SK-MEL-5 (cell line): ENCODE measurements around the gene ALLC. TPM values are rescaled to one million over a fixed set of nuclear protein-coding genes. Genes with fewer than 3 reads are reported as not detected.

Experiments used
- DNase-seq: peaks from one replicate; pipeline ENCODE4 v3.0.0-alpha.2; 2016; ENCODE audit warnings: low read depth, low spot score
- in situ Hi-C: cut with HindIII; loops from 2 replicates; pipeline ENCODE4 v1.10.0; 2016; ENCODE audit warnings: low sequenced_read_pairs, high pct_unique_total_duplicates, low pct_unique_long_range_greater_than_20kb
- total RNA-seq: library from RNA; depleted of rRNA; stranded (reverse); fragments of >200 nt; shearing (Covaris generic); gene quantifications from 2 replicates; pipeline ENCODE4 v1.2.3, GENCODE V29; 2014

Gene ALLC
- total RNA-seq, 1 experiment from 2014 or later = not detected

DNA sequence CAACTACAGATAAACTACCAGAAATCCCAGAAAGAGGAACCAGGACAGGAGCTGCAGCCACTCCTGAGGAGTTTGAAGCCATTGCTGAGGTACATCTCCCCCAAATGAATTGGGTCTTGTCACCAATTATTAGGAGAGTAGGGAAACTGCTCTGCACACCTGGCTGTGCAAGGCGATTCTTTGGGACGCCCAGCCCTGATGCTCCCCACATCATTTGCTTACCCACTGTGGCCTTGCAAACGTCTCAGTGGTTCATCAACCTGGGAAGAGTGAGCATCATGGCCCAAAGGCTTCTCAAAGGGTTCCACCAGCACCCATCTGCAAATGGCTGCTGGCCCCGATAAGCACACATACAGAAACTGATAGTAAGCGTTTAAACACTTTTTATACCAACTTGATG lies 23.6 kb downstream of the ALLC start:
- in situ Hi-C loops = no loop called here
- no peak for DNase-seq

DNA sequence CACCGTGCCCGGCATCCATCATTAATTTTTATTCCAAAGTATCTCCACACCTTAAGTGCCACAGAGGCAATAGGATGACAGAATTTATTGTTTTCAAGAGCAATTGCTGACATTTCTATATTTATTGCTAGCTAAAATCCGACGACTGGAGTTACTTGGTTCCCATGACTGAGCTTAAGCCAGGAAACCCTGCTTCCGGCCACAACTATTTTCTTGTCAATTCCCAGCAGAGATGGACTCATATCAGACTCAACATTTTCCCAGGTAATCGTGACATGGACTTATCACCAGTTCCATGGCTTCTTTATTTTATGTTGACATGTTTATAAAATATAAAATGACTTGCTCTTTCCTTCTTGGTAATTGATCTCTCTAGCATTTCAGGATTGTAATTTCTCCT lies 24.8 kb downstream of the ALLC start:
- no peak for DNase-seq
- in situ Hi-C loops = no loop called here

DNA sequence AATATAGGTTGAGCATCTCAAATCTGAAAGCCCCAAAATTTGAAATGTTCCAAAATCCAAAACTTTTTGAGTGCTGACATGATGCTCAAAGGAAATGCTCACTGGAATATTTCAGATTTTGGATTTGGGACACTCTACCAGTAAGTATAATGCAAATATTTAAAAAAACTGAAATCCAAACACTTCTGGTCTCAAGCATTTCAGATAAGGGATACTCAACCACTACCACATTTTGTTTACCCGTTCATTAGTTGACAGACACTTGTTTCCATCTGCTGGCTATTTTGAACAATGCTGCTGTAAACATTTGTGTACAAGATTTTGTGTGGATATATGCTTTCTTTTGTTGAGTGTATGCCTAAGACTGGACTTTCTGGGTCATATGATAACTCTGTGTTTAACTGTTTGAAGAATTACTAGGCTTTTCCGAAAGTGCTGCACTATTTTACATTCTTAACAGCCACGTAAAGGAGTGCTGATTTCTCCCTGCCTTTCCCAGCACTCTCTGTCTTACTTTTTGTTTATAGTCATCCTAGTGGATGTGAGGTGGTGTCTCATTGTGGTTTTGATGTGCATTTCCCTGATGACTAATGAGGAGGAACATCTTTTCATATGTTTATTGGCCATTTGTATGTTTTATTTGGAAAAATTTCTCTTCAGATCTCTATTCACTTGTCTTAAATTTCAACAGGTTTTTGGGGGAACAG lies 25.9 kb downstream of the ALLC start:
- DNase-seq = no peak
- in situ Hi-C loops = no loop called here

DNA sequence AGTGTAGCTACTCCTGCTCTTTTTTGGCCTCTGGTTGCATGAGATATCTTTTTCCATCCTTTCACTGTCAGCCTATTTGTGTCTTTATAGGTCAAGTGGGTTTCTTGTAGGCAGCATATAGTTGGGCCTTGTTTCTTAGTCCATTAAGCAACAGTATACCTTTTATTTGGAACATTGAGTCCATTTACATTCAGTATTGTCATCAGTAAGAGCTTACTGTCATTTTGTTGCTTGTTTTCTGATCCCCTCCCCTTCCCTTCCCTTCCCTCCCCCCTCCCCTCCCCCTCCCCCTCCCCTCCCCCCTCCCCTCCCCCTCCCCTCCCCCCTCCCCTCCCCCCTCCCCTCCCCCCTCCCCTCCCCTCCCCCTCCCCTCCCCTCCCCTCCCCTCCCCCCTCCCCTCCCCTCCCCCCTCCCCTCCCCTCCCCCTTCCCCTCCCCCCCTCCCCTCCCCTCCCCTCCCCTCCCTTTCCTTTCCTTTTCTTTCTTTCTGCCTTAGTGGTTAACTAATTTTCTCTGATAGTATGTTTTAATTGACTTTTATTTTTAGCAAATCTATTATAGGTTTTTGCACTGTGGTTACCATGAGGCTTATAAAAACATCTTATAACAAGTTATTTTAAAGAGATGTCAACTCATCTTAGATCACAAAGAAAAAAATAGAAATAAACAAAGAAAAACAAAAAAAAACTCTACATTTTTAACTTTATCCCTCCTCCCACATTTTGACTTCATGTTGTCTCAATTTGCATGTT lies 32.2 kb downstream of the ALLC start:
- peak; percentile 33 for DNase-seq
- in situ Hi-C loops = no loop called here

DNA sequence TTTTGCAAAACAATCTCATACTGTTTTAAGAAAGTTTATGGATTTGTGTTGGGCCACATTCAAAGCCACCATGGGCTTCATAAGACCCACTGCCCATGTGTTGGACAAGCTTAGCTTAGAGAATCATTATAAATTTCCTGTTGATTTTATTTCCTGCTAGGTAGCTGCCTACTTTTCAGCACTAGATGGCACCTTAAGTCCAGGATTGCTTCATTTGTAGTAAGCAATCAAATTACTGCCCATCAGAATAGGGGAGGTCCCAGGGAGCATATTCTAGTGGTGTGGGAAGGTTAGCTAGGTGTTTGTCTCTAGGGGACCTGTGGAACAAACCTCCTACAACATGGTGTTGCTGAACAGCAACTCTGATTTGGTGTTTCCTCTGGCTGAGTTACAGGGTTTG lies 34.4 kb downstream of the ALLC start:
- in situ Hi-C loops = no loop called here
- peak; percentile 63 for DNase-seq

DNA sequence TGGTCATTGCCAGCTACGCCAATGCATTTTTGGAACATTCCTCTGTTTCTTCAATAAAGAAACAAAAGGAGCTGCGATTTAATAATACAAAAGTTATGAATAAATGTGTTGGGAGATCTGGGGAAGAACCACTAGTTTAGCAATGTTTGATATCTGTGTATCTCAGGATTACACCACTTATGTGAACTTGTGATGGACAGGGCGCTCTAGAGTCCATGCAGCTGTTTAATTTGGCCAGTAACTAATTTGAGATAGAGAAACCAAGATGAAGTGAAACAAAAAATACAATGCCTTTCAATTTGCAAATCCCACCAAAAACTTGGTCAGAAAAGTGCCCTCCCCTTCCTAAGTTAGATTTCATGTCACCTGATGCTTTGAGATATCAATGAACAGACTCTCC lies 38.5 kb downstream of the ALLC start:
- in situ Hi-C loops = no loop called here
- no peak for DNase-seq

DNA sequence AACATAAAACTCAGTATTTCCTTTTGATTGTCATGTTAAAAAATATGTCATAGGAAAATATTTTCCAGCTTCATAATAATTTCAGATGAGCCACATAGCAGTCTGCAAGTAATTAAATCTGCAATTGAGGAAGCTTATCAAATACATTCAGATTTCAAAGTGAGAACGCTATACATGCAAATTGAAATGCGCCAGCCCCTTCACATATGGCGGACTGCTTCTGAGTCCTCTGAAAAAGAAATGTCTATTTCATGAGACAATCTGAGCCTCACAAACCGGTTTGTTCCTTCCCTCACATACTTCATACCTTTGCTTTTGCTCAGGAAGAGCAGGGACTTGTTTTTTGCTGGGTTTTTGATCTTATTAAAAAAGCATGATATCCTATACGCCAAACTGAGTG lies 43.1 kb downstream of the ALLC start:
- DNase-seq = no peak
- in situ Hi-C loops = no loop called here

DNA sequence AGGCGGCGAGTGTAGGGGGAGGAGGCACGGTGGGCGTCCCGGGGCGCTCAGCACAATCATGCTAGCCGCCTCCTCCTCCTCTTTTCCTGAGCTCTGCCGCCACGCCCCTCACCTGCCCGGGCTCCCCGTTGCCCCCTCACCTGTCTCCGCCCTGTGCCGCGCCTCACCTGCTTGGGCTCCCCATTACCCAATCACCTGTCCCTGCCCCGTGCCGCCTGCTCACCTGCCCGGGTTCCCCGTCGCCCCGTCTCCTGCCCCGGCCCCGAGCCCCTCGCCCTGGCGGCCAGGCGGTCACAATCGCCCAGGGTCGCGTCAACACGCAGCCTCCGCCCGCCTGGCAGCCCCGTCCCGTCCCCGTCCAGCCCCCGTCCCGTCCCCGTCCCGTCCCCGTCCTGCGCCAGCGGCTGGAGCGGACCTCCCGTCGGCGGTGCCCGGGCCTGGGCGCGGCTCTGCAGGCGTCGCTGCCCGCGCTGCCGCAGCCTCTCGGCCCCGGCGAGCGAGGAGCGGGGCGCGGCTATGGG lies 45.3 kb downstream of the ALLC start, which contains the start of gene DCDC2C:
Gene DCDC2C (plus strand): TSS at position 340 of the 521 bp plus-strand sequence. CDS start 177 bp downstream, at position 517.
- no peak for DNase-seq
- in situ Hi-C loops = no loop called here

DNA sequence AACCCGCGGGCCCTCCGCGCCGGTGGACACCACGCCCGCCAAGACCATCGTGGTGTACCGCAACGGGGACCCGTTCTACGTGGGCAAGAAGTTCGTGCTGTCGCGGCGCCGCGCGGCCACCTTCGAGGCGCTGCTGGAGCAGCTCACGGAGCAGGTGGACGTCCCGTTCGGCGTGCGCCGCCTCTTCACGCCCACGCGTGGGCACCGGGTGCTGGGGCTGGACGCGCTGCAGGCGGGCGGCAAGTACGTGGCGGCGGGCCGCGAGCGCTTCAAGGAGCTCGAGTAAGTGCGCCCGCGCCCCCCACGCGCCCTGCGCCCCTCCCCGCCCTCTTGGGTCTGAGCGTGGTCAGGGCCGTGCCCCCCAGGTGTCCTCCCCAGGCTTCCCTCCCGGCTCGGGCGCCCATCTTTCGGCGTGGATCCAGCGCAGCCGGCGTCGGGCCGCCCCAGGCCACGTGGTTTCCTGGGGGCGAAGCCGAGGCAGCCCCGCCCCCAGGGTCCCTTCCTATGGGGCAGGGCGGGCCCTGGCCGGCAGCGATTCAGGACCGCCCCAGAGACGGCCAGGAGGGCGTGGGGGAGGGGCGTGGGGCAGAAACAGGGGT lies 45.9 kb downstream of the ALLC start:
- no peak for DNase-seq
- in situ Hi-C loops = no loop called here

DNA sequence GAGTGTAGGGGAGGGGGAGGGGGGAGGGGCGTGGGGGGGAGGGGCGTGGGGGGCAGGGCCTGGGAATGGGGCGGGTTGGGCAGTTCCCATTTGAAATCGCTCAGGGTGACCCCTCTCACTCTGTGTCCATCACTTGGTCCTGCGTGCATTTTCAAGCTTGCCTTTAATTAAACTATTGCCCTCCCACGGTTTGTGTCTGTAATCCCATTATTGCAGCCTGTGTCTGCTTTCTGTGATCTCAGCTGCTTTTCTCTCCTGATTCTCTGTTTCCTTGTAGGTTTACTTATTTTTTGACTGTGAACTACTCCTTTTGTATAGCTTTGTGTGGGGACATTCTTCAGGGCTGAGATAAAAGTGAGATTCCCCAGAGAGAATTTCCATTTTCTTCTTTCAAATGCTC lies 46.7 kb downstream of the ALLC start:
- in situ Hi-C loops = no loop called here
- no peak for DNase-seq

DNA sequence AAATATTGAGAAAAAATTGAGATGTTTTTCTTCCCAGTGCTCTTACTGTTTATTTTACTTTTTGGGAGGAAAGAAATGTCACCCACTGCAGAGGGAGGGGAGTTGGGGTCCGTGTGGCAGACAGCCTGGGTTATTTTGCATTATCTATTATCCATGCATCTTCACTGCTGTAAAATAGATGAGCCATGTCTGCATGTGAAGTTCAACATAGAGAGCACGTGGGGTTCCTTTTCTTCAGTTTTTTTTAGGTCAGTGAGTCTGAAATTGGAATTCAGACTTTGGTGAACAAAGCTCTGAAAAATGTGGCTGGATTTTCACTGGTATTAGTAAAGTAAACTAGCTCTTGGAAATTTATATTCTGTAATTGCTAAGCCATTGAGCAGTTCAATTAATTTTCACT lies 47.8 kb downstream of the ALLC start:
- in situ Hi-C loops = no loop called here
- DNase-seq = no peak

DNA sequence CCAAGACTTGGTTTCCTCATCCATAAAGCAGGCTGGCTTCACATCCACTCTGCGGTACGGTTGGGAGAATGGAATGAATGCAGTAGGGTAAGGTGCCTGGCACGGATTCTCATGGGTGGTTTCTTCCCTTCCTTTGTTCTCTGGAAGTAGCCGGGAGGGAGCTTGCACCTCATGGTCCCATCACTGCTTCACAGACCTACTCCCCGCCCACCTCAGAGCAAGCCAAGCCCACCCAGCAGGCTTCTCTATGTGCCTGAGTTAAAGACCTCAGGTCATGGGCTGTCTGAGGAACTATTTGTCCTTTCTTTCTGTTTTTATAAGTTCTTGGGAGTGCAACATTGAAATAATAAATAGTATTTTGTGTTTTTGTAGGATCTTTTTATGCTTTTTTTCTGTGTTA lies 48.9 kb downstream of the ALLC start:
- DNase-seq = no peak
- in situ Hi-C loops = no loop called here

DNA sequence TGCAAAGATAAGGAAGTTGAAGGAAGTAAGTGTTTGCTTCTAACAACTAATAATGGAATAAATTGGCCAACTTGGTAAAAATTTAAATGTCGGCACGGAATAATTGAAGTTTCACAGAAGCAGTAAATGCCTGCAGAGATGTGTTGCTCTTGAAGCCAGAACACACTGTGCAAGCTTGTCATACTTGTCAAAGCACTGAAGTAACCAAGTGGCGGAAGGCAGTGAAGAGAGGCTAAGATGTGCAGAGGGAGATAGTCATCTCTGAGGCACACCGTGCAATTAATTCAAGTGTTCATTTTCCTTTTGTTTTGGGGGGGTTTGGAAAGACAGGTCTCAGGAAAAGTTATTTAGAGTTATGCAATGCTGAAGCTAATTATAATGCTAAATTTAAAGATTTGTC lies 50.6 kb downstream of the ALLC start:
- in situ Hi-C loops = no loop called here
- DNase-seq = no peak

DNA sequence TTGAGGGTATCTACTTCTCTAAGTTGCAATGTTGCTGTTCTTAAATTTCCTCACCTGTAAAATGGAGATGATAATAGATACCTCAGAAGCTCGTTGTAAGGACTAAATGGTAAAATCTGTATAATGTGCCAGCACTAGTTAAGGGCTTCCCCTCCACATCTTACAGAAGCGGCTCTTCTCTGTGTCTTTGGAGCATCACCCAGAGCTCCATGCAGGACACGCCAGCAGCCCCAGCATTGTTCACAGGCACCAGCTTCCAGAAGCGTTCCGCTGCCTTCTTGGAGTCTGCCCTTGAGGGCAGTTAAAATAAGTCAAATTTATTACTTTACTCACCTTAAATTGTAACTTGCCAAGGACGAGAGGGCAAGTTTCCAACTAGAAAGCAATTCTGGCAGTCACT lies 51.2 kb downstream of the ALLC start:
- in situ Hi-C loops = no loop called here
- DNase-seq = no peak

DNA sequence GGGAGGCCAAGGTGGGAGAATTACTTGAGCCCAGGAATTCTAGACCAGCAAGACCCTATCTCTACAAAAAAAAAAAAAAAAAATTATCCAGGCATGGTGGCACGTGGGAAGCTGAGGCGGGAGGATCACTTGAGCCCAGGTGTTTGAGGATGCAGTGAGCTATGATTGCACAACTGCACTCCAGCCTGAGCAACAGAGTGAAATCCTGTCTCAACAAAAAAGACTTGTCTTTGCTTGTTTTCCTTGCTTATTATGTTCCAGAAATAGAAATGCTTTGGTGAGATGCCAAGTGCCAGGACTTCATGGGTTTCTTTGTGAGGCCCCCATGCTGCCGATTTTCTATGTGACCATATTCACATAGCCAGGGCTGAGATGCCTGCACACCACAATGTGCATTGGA lies 54.4 kb downstream of the ALLC start:
- DNase-seq = no peak
- in situ Hi-C loops = no loop called here

DNA sequence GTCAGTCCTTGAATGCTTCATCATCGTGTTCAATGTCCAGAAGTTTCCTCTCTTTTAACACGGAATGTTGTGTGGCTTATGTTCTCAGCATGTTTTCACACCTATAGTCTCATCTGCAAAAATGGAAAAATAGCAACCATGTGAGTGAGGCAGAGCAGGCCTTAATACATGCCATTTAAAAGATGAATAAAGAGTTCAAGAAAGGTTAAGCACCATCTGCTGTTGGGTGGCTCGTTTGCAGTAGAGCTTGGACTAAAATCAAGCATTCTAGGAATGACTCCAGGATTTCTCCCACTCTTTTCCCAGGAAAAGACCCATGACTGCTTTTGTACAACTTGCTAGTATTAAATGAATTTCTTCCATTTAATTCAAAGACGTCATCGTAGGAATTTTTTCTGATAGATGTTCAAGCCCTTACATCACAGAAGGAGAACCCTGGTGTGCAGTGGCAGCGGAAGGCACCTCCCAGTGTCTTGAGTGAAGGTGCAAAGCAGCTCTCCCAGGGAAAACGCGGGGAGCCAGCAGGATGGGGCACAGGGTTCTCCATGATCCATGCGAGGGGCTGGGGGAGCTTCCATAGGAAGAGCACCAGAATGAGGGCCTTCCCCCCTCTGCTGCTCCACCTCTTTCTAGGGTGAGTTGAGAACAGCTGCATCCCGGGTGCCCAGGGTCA lies 55.0 kb downstream of the ALLC start:
- DNase-seq = no peak

DNA sequence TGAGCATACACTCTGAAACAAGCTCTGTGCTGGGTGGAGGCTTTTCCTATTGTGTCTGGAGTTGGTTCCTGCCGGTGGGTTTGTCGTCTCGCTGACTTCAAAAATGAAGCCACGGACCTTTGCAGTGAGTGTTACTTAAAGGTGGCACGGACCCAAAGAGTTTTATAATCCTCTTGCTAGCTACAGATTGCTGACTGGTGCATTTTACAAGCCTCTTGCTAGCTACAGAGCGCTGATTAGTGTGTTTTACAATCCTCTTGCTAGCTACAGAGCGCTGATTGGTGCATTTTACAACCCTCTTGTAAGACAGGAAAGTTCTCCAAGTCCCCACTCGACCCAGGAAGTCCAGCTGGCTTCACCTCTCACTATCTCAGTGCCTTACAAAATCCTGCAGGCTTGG lies 60.7 kb downstream of the ALLC start:
- in situ Hi-C loops = no loop called here
- DNase-seq = no peak

More for the DNA sequence above, 55.0 kb downstream of the ALLC start:
- in situ Hi-C loops = no loop called here

DNA sequence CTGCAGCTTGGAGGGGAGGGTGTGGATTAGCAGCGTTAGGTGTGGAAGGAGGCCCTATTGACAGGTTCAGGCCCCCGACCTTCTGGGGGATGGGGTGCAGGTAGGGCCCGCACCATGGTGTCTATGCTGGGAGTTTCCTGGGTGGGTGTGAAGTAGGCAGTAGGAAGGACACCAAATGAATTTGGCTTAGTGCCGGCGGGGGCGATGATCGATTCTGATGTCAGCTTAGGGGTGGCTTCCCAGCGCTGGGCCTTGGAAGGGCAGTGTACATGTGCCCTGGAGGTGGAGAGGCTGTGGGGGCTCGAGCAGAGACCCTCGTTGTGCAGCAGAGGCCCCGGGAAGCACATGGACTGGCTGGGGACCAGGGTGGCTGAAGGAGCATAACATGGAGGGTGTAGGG lies 67.0 kb downstream of the ALLC start:
- in situ Hi-C loops = no loop called here
- no peak for DNase-seq
